Mesendoderm (in vitro differentiated cells): ENCODE measurements around the gene CD86.

ENCODE experiments used
- DNase-seq: peaks from one replicate; pipeline ENCODE4 v3.0.0; 2013
- H2AK5ac ChIP-seq: 2 replicates; pipeline ENCODE4 v1.6.1; 2013; ENCODE audit warnings: low read length, inconsistent platforms
- H2BK120ac ChIP-seq: 2 replicates; pipeline ENCODE4 v1.6.1; 2013; ENCODE audit warnings: low read depth, mild to moderate bottlenecking, low read length, moderate library complexity, mixed read lengths
- H2BK15ac ChIP-seq: replicated peaks from 2 replicates; pipeline ENCODE4 v1.6.1; 2013; ENCODE audit warnings: low read depth, mild to moderate bottlenecking, moderate library complexity
- H2BK5ac ChIP-seq: 2 replicates; pipeline ENCODE4 v1.6.1; 2013; ENCODE audit warnings: low read length, inconsistent platforms
- H3K18ac ChIP-seq: 2 replicates; pipeline ENCODE4 v1.6.1; 2013; ENCODE audit warnings: mild to moderate bottlenecking, low read length, mixed read lengths
- H3K23ac ChIP-seq: one replicate; pipeline ENCODE4 v1.6.1; 2013; ENCODE audit warnings: low read length
- H3K27ac ChIP-seq: 2 replicates; pipeline ENCODE4 v1.5.1; 2013; ENCODE audit warnings: low read depth, mild to moderate bottlenecking, inconsistent platforms, low read length, moderate library complexity
- H3K27me3 ChIP-seq: 2 replicates; pipeline ENCODE4 v1.6.1; 2013; ENCODE audit warnings: low read length, control low read depth, mild to moderate bottlenecking, inconsistent platforms; ENCODE audit not compliant: insufficient read depth, poor library complexity
- H3K36me3 ChIP-seq: 2 replicates; pipeline ENCODE4 v1.6.1; 2013; ENCODE audit warnings: low read length, inconsistent platforms; ENCODE audit not compliant: control insufficient read depth, insufficient read depth
- H3K4ac ChIP-seq: one replicate; pipeline ENCODE4 v1.6.1; 2013; ENCODE audit warnings: low read depth, mild to moderate bottlenecking, low read length, moderate library complexity
- H3K4me1 ChIP-seq: 2 replicates; pipeline ENCODE4 v1.6.1; 2013; ENCODE audit warnings: low read depth, low read length, inconsistent platforms; ENCODE audit not compliant: control insufficient read depth
- H3K4me2 ChIP-seq: 2 replicates; pipeline ENCODE4 v1.6.1; 2013; ENCODE audit warnings: low read length
- H3K4me3 ChIP-seq: 2 replicates; pipeline ENCODE4 v1.5.1; 2013; ENCODE audit warnings: mild to moderate bottlenecking, low read length
- H3K56ac ChIP-seq: one replicate; pipeline ENCODE4 v1.6.1; 2013; ENCODE audit warnings: low read length
- H3K79me1 ChIP-seq: 2 replicates; pipeline ENCODE4 v1.6.1; 2013; ENCODE audit warnings: low read length, inconsistent platforms
- H3K79me2 ChIP-seq: 2 replicates; pipeline ENCODE4 v1.6.1; 2013; ENCODE audit warnings: mild to moderate bottlenecking, low read length; ENCODE audit not compliant: control insufficient read depth, insufficient read depth
- H3K9ac ChIP-seq: 2 replicates; pipeline ENCODE4 v1.6.1; 2013; ENCODE audit warnings: low read length, inconsistent platforms
- H4K5ac ChIP-seq: one replicate; pipeline ENCODE4 v1.6.1; 2013; ENCODE audit warnings: low read length
- H4K8ac ChIP-seq: one replicate; pipeline ENCODE4 v1.6.1; 2013; ENCODE audit warnings: low read depth, mild to moderate bottlenecking, control low read depth, low read length, moderate library complexity
- WGBS: extraction: QIAGEN DNeasy Blood & Tissue Kit; methylation state at CpG from one replicate; pipeline ENCODE4 v1.1.7; 2013; ENCODE audit warnings: low lambda C conversion rate, missing lambda C conversion rate; ENCODE audit not compliant: insufficient coverage; ENCODE audit errors: extremely low coverage; 5-methylcytosine and 5-hydroxymethylcytosine counted together

The CD86 gene

DNA sequence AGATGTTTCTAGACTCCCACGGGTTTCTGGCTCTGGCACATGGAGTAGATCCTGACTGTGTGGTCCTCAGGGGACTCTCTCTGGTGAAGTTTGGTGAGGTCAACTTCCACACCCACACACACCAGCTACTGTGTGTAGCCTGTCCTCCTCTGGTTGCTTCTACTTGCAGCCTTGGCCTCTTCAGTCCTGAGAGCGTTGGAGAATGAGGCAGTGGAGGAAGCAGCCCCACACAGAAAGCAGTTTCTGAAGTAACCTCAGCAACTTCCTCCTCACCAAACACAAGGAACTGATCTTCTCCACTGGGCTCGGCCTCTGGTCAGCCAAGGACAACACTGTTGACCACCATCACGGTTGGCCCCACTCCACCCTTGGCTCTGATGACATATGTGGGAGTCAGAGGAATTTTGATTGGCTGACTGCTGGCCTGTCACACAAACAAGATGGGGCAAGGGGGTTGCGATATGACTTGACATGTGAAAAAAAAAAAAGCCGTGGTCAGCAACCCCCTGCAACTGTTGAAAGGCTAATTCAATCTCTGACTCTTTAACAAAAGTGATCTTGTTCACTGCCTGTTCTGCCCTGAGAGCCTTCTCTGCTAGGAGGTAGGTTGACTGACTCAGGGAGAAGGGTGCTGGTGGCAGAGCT is 19.6 kb downstream of the CD86 start:
- Histone ChIP-seq H3K4me2 (no peak overlapping the region), H3K4me3 (no peak overlapping the region), H2BK5ac (no peak overlapping the region), H3K23ac (no peak overlapping the region), H4K8ac (no peak overlapping the region), H3K56ac (no peak overlapping the region), H3K4me1 (no peaks in the 10 kb centered on the region), H3K36me3 (no peaks in the 10 kb centered on the region), H3K79me2 (no peaks in the 10 kb centered on the region), H3K27ac (no peak overlapping the region), H2BK120ac (no peak overlapping the region), H3K9ac (no peak overlapping the region), H2BK15ac (no peak overlapping the region), H2AK5ac (no peak overlapping the region), H3K79me1 (no peaks in the 10 kb centered on the region), H3K27me3 (no peaks in the 10 kb centered on the region), H3K4ac (no peak overlapping the region), H4K5ac (no peak overlapping the region), H3K18ac (no peak overlapping the region)
- no peak for DNase-seq
- no CpG with 5 or more reads among the region's 6 CpGs for WGBS

DNA sequence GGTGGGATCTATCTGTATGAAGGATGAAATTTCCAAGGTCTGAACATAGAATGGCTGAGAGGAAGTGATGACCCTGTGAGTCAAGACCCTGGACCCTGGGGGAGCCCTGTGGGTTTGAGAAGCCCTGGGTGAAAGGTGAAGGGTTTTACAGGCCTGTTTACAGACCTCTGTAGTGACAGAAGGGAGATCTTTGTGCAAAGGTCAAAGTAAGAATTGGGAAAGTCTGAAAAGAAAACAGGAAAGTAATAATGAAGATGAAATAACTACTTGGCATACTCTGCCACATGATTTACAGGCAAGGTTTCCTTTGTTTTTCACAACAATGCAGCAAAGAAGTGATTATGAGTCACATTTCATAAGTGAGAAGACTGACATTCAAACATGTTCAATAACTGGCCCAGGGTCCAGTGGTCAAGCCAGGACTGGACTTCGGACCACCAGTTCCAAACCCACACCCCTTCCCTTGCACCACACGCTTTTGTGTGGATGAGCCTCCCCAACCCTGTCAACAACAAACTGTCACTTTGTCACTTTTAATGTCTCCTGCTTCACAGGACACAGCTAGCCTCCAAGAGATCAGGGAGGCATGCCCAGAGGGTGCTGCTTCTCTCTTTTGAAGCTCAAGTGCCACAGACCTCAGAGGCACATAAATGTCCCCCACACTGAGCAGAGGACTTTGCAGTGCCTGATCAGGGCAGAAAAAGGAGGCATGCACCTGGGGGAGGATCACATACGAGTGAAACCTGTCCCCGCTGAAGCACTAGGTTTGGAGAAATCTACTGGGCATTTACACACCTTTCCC is 21.5 kb downstream of the CD86 start:
- WGBS: no CpG with 5 or more reads among the region's 4 CpGs
- Histone ChIP-seq H3K56ac (no peak overlapping the region), H3K79me1 (no peaks in the 10 kb centered on the region), H2BK120ac (no peak overlapping the region), H3K27me3 (no peaks in the 10 kb centered on the region), H3K27ac (no peak overlapping the region), H3K9ac (no peak overlapping the region), H2AK5ac (no peak overlapping the region), H3K4me3 (no peak overlapping the region), H2BK15ac (no peak overlapping the region), H4K8ac (no peak overlapping the region), H3K4me1 (no peaks in the 10 kb centered on the region), H2BK5ac (no peak overlapping the region), H3K18ac (no peak overlapping the region), H3K4ac (no peak overlapping the region), H4K5ac (no peak overlapping the region), H3K79me2 (no peaks in the 10 kb centered on the region), H3K23ac (no peak overlapping the region), H3K36me3 (no peaks in the 10 kb centered on the region), H3K4me2 (no peak overlapping the region)
- no peak for DNase-seq

DNA sequence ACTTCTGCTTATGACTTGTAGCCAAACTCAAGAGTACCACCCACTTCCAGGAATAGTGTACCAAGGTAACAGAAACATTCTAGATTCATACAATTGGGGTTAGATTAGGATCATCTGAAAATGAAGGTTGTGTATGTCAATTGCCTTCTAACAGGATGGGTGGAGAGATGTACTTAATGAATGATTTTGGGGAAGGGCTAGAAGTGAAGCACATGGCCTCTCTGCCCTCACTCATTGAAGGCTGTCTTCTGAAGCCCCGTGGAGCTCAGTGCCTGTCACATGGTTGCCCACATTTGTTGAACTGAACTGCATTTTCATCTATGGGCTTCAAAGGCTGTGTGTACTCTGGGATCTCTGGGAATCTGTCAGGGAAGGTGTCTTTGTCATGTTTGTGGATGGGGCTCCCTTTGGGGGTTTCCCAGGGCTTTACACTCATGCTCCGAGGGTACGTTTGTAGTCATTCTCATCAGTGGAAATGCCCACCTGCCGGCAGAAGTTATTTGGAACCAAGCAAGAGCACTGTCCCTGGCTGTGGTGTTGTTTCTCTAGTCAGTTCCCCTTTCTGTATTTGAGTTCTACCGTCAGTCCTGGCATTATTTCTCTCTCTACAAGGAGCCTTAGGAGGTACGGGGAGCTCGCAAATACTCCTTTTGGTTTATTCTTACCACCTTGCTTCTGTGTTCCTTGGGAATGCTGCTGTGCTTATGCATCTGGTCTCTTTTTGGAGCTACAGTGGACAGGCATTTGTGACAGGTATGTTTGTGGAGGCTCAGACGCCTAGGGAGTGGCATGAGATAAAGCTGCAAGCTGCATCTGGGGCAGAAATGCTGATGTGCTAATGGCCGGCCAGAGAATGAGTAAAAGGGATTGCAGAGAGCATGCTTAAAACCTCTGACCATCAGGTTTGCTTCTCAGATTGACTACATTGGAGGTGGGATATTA is 22.4 kb downstream of the CD86 start:
- H2BK15ac ChIP-seq: no peak overlapping the region
- H2AK5ac ChIP-seq: no peak overlapping the region
- no CpG with 5 or more reads among the region's 9 CpGs for WGBS
- H3K79me1 ChIP-seq: no peaks in the 10 kb centered on the region
- no peak overlapping the region for H3K23ac ChIP-seq
- no peak overlapping the region for H4K8ac ChIP-seq
- DNase-seq: no peak
- H3K27me3 ChIP-seq: no peaks in the 10 kb centered on the region
- no peak overlapping the region for H3K18ac ChIP-seq
- no peak overlapping the region for H3K4me2 ChIP-seq
- H3K27ac ChIP-seq: no peak overlapping the region
- no peak overlapping the region for H3K56ac ChIP-seq
- H2BK5ac ChIP-seq: no peak overlapping the region
- no peak overlapping the region for H2BK120ac ChIP-seq
- H3K9ac ChIP-seq: no peak overlapping the region
- no peak overlapping the region for H4K5ac ChIP-seq
- no peak overlapping the region for H3K4ac ChIP-seq
- H3K4me3 ChIP-seq: no peak overlapping the region
- no peaks in the 10 kb centered on the region for H3K79me2 ChIP-seq
- no peaks in the 10 kb centered on the region for H3K36me3 ChIP-seq
- H3K4me1 ChIP-seq: no peaks in the 10 kb centered on the region

DNA sequence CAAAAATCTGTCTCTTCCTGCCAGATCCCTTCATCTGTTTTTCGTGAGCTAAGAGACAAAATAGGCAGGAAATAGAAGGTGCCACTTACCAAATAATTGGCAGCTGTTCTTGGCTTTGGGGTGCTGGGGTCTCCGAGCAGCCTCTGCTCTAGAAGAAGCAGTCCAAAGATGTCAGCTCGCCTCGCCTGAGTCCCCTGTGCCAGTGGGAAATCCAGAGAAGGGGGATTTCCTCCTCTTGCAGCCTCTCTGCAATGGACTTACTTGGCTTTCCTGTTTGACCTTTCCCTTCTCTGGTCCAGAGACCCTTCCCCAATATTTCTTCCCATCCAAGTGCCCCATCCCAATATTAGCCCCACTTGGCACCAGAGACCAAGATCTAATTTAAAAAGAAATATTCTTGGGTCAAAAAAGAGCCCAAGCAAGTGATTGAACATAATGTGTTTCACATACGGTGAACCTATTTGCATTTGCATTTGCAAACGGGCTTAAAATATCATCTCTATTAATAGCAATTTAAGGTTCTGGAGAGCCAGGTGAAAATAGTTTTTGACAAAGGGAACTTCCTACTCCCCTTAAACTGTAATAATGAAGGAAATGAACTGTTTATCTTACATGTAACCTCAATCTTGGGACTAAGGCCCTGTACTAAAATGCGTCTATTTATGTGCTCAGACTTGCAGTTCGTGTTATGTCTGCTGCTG is 23.2 kb downstream of the CD86 start:
- H3K27ac ChIP-seq: no peak overlapping the region

DNA sequence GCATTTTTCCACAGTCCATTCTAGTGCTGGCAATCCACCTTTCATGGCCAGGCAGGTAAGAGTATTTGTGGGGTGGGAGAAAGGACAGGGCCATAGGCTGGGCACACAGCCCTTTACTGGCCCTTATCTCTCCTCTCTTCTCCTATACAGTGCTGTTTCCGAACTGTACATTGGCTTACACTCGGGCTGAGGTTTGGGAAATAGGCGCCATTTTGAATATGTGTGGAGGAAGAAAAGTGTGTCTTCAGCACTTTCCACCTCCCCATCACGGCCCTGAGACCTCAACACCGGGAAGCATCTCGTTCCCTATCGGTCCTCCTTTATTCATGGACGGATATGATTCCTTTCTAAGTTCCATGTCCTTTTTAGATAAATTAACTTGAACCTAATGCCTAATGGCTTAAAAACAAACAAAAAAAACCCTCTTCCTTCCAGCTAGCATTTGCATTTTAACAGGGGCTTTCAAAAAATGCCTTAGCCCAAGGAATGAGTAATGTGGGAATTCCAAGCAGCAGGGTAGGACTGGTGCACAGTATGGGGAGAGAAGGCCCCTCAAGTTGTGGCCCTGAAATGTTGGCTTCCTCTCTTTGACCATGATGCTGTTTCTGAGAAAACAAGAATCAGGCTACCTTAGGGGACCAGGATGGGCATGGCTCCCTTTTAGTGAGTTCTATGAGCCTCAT is 24.5 kb downstream of the CD86 start:
- Histone ChIP-seq H3K23ac (no peak overlapping the region), H4K8ac (no peak overlapping the region), H3K79me1 (no peaks in the 10 kb centered on the region), H3K4me2 (no peak overlapping the region), H3K9ac (no peak overlapping the region), H3K27me3 (no peaks in the 10 kb centered on the region), H3K56ac (no peak overlapping the region), H2BK120ac (no peak overlapping the region), H4K5ac (no peak overlapping the region), H2BK5ac (no peak overlapping the region), H3K4me1 (no peaks in the 10 kb centered on the region), H3K27ac (no peak overlapping the region), H2BK15ac (no peak overlapping the region), H3K4me3 (no peak overlapping the region), H3K4ac (no peak overlapping the region), H2AK5ac (no peak overlapping the region), H3K18ac (no peak overlapping the region), H3K79me2 (no peaks in the 10 kb centered on the region), H3K36me3 (no peaks in the 10 kb centered on the region)
- no CpG with 5 or more reads among the region's 8 CpGs for WGBS
- no peak for DNase-seq

More for the DNA sequence above, 23.2 kb downstream of the CD86 start:
- Histone ChIP-seq H3K4me1 (no peaks in the 10 kb centered on the region), H3K27me3 (no peaks in the 10 kb centered on the region), H3K36me3 (no peaks in the 10 kb centered on the region), H3K18ac (no peak overlapping the region), H2BK15ac (no peak overlapping the region), H4K8ac (no peak overlapping the region), H3K79me2 (no peaks in the 10 kb centered on the region), H2BK120ac (no peak overlapping the region), H3K56ac (no peak overlapping the region), H3K23ac (no peak overlapping the region), H3K4me2 (no peak overlapping the region), H2AK5ac (no peak overlapping the region), H2BK5ac (no peak overlapping the region), H3K4me3 (no peak overlapping the region), H3K4ac (no peak overlapping the region), H3K9ac (no peak overlapping the region), H3K79me1 (no peaks in the 10 kb centered on the region), H4K5ac (no peak overlapping the region)
- DNase-seq: no peak
- WGBS: no CpG with 5 or more reads among the region's 8 CpGs
